GM19395 (cell line): ENCODE data around the gene LRRC45.

Source experiments
- ATAC-seq: cut with Tn5 transposase; IDR thresholded peaks from one replicate; pipeline ENCODE4 v1.9.1; 2021; ENCODE audit warnings: mild to moderate bottlenecking, moderate library complexity; ENCODE audit not compliant: unreplicated experiment

LRRC45 gene

GRCh38 chr17:82018152-82018988 is 4.7 kb upstream of the LRRC45 start:
- ATAC-seq: no peak

- no peak for ATAC-seq
Measured at GRCh38 chr17:82018989-82019689, 4.0 kb upstream of the LRRC45 start.

DNA sequence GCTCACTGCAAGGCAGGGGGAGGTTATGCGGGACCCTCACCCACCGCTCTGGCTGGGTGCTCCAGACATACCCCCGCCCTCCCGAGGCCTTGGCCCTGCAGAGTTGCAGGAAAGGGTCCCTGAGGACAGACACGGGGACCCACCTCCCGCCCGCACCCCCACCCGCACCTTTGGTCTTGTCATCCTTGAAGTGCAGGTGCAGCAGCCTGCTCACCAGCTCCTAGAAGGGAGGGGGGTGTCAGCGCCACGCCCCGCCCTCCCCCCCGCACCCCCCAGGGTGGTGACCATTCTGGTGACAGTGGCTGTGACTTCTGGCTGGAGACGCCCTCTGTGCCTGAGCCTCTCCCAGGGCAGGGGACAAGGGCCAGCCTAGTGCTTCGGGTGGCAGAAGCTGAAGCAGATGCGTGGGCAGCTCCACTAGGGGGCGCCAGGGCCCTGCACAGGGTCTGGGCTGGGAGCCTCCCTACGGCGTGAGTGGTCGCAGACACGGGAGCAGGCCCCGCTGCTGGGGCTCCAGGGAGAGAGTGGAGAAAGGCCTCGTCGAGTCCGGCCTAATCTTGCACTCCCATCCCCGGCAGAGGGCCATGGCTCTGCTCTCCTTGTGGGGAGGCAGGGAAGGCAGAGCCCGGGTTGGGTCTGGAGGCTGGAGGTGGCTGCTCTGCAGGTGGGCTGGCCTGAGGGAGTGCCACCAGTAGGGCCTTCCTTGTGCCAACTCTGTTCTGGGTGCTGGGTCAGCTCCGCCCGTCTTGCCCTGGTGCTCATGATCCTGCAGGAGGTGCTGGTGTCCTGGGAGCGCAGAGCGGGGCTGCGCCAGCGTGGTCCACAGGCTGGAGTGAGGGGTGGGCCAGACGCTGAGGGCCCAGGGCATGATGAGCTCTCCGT is 3.2 kb upstream of the LRRC45 start:
- no peak for ATAC-seq

DNA sequence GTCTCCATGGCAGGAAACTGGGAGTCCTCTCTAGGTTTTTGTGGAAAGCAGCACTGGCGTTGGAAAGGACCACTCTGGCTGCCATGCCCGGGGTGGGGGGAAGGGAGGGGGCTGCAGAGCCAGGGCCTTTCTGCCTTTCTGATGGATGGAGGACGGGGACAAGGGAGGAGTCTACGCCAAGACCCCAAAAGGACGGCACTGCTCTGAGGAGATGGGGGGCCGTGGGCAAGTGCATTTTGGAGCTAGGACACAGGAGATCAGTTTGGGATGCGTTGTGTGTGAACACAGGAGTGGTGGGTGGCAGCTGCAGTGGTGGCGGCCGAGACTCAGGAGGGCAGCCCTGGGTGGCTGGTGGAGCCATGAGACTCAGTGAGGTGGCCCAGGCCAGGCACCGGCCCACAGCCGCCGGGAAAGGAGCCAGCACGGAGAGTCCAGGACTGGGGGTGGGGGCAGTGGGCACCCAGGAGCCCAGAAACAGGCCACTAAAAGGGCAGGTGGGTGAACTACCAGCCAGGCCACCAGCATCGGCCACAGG is 2.5 kb upstream of the LRRC45 start:
- no peak for ATAC-seq

- no peak for ATAC-seq
Measured at GRCh38 chr17:82021107-82021899, 1.8 kb upstream of the LRRC45 start.

- no peak for ATAC-seq
Measured at GRCh38 chr17:82021900-82022309, 1.2 kb upstream of the LRRC45 start.

- peak; percentile 20 for ATAC-seq
Measured at GRCh38 chr17:82022310-82022980, 660 bp upstream of the LRRC45 start, which contains the start of gene CENPX. TSS of gene CENPX (minus strand) at chr17:82022878. CDS start at chr17:82022861, 17 bp downstream.

DNA sequence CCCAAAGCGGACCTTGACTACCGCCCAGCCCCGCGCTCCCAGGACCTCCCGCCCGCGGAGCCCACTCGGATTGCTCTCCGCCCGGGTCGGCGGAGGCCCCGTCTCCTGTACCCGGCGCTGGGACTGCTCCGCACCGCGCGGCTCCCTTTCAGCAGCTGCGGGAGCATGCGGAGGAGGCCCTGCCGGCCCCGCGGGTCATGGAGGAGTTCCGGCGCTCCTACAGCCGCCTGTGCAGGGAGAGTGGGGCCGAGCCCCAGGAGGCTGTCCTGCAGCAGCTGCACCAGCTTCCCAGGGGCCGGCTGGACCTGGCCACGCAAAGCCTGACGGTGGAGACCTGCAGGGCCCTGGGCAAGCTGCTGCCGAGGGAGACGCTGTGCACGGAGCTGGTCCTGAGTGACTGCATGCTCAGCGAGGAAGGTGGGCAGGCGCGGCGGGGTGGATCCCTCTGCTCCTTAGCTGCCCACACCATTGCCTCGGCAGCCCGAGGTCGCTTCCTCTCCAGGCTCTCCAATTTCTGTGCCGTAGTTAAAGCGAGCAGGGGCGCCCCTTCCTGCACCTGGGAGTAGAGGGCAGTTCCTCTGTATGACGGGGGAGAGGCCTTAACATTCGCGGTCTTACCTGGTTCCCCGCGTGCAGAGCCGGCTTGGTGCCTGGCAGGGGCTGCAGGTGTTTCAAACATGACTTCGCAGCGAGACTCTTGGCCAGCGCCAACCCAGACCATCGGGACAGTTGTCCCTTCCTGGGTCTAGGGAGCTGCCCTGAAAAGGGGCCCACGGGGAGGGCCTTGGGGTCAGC is 539 bp downstream of the LRRC45 start:
- ATAC-seq: peak; percentile 15

DNA sequence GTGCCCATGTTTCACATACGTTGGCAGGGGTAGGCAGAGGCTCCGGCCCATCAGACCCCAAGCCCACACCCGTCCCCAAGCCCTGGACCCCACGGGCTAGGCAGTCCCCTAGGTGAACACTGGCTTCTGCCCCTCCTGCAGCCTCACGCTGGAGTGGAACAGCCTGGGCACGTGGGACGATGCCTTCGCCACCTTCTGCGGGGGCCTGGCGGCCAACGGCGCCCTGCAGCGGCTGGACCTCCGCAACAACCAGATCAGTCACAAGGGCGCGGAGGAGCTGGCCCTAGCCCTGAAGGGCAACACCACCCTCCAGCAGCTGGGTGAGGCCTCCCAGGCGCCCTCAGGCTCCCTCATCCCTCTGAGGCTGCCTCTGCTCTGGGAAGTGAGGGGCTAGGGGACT is 1.8 kb downstream of the LRRC45 start:
- no peak for ATAC-seq

DNA sequence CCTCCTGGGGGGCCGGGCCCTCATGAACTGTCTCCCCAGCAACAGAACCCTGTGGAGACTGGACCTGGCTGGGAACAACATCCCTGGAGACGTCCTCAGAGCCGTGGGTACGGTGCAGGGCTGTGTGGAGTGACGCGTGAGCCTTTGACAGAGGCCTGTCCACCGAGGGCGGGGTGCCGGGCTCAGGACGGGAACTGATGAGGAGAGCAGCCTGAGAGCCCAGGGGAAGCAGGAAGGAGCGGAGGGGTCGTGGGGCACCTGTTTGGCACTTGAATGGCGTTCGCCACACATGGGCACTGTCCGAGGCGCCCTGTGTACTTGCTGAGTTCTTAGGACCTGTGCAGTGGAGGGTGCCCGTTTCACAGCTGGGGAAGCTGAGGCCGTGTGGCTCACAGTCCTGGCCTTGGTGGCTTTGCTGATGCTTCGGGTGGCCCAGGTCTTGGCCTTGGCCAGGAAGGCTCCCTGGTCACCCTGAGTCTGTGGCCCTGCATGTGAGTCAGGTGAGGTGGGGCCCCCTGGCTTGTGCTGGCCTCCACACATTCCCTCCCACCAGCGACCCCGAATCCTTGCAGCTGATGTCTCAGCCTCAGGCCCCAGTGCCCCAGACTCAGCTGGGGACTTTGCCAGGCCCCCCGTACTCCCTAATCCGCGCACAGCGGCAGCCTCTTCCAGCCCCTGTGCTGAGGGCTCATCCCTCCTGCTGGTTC is 2.4 kb downstream of the LRRC45 start:
- no peak for ATAC-seq

- no peak for ATAC-seq
Measured at GRCh38 chr17:82028246-82028645, 5.1 kb downstream of the LRRC45 start.

DNA sequence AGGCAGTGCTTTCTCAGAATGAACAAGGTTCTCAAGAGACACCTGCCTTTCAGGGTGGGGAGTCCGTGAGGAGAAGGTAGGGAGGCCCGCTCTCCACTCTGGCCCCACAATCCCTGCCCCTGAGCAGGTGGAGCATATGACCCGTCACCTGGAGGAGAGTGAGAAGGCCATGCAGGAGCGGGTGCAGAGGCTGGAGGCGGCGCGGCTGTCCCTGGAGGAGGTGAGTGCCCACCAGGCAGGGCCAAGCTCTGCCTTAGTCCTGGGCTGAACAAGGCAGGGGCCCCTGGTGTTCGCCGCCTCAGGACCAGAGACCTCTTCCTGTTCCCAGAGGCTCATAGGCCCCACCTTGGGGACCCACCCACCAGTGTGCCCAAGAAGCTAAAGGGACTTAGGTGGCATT is 5.9 kb downstream of the LRRC45 start:
- ATAC-seq: no peak

DNA sequence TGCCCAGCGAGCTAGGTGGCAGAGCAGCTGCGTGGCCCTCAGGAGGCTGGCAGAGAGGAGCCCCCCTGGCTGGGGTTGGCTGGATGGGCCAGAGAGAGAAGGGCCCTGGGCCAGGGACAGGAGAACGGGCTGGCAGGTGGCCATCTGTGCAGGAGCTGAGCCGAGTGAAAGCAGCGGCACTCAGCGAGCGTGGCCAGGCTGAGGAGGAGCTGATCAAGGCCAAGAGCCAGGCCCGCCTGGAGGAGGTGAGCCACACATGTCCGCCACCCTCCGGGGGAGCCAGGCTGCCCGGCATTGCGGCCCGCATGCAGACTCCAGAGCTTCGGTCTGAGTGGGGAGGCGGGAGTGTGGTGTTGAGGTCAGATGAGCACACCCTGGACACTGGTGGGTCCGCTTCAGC is 6.3 kb downstream of the LRRC45 start:
- ATAC-seq: no peak

- no peak for ATAC-seq
Measured at GRCh38 chr17:82029990-82030469, 6.9 kb downstream of the LRRC45 start.

GRCh38 chr17:82030470-82031302 is 7.6 kb downstream of the LRRC45 start:
- no peak for ATAC-seq

GRCh38 chr17:82031303-82031884 is 8.3 kb downstream of the LRRC45 start, which contains the start of gene RAC3:
TSS of gene RAC3 (plus strand) at chr17:82031678. CDS start at chr17:82031762, 84 bp downstream.
- ATAC-seq: no peak
